ENCODE measurements around the gene CDC20.

The CDC20 gene

GRCh38 chr1:43365678-43366077, 6.9 kb downstream of the CDC20 start:
- peaks cover 11% of the 10 kb centered on the region for H3K4me1 ChIP-seq (ENCODE audit: low read length)
- peak overlapping the region; percentile 100 for H3K4me3 ChIP-seq (ENCODE audit: low read length)
- no peak overlapping the region for H2AFZ ChIP-seq (ENCODE audit: low read depth, low read length)
- TF ChIP-seq CTCF (IDR thresholded peaks at IDR 0.05; ENCODE audit: low read depth, low read length) (no peak), EZH2phosphoT487 (IDR thresholded peaks at IDR 0.05; ENCODE audit: low read depth) (no peak)
- no peaks in the 10 kb centered on the region for H4K20me1 ChIP-seq (ENCODE audit: insufficient read depth, low read length)
- no peaks in the 10 kb centered on the region for H3K9me3 ChIP-seq (ENCODE audit: insufficient read depth, low read length)
- H3K9ac ChIP-seq (ENCODE audit: low read length): peak overlapping the region; percentile 100; the same call in 1 of the 2 replicates
- H3K36me3 ChIP-seq (replicated peaks; ENCODE audit: low read depth, low read length): peaks cover 29% of the 10 kb centered on the region
- peak overlapping the region; percentile 91 for H3K4me2 ChIP-seq (ENCODE audit: low read length)
- no peak overlapping the region for H3K27ac ChIP-seq (ENCODE audit: low read length)
- no peaks in the 10 kb centered on the region for H3K27me3 ChIP-seq (ENCODE audit: low read depth, low read length)
- H3K79me2 ChIP-seq (ENCODE audit: low read length): peaks cover 48% of the 10 kb centered on the region

GRCh38 chr1:43366179-43366578, 7.4 kb downstream of the CDC20 start:
- H3K4me1 ChIP-seq (ENCODE audit: low read length): peaks cover 10% of the 10 kb centered on the region
- no peaks in the 10 kb centered on the region for H3K27me3 ChIP-seq (ENCODE audit: low read depth, low read length)
- 0 out of 2 replicates have a peak overlapping the region, but pooled peaks have one; percentile 86 for H3K27ac ChIP-seq (ENCODE audit: low read length)
- peaks cover 24% of the 10 kb centered on the region for H3K36me3 ChIP-seq (replicated peaks; ENCODE audit: low read depth, low read length)
- TF ChIP-seq EZH2phosphoT487 (IDR thresholded peaks at IDR 0.05; ENCODE audit: low read depth): no peak
- no peak for TF ChIP-seq CTCF (IDR thresholded peaks at IDR 0.05; ENCODE audit: low read depth, low read length)
- no peaks in the 10 kb centered on the region for H3K9me3 ChIP-seq (ENCODE audit: insufficient read depth, low read length)
- no peak overlapping the region for H2AFZ ChIP-seq (ENCODE audit: low read depth, low read length)
- H3K79me2 ChIP-seq (ENCODE audit: low read length): peaks cover 43% of the 10 kb centered on the region
- peak overlapping the region; percentile 100 for H3K9ac ChIP-seq (ENCODE audit: low read length)
- H4K20me1 ChIP-seq (ENCODE audit: insufficient read depth, low read length): no peaks in the 10 kb centered on the region
- H3K4me2 ChIP-seq (ENCODE audit: low read length): peak overlapping the region; percentile 91
- peak overlapping the region; percentile 100 for H3K4me3 ChIP-seq (ENCODE audit: low read length)

GRCh38 chr1:43366601-43367025, 7.8 kb downstream of the CDC20 start:
- Histone ChIP-seq H3K4me3 (ENCODE audit: low read length) (peak overlapping the region; percentile 100), H3K36me3 (replicated peaks; ENCODE audit: low read depth, low read length) (peaks cover 20% of the 10 kb centered on the region), H4K20me1 (ENCODE audit: insufficient read depth, low read length) (no peaks in the 10 kb centered on the region), H3K9me3 (ENCODE audit: insufficient read depth, low read length) (no peaks in the 10 kb centered on the region), H3K79me2 (ENCODE audit: low read length) (peaks cover 39% of the 10 kb centered on the region), H2AFZ (ENCODE audit: low read depth, low read length) (no peak overlapping the region), H3K27me3 (ENCODE audit: low read depth, low read length) (no peaks in the 10 kb centered on the region), H3K4me1 (ENCODE audit: low read length) (peaks cover 10% of the 10 kb centered on the region), H3K4me2 (ENCODE audit: low read length) (peak overlapping the region; percentile 91), H3K9ac (ENCODE audit: low read length) (peak overlapping the region; percentile 100), H3K27ac (ENCODE audit: low read length) (peak overlapping the region; percentile 86)
- TF ChIP-seq EZH2phosphoT487 (IDR thresholded peaks at IDR 0.05; ENCODE audit: low read depth): no peak
- no peak for TF ChIP-seq CTCF (IDR thresholded peaks at IDR 0.05; ENCODE audit: low read depth, low read length)

GRCh38 chr1:43367026-43367903, 8.5 kb downstream of the CDC20 start:
- peak overlapping the region; percentile 100 for H3K4me3 ChIP-seq (ENCODE audit: low read length)
- H3K9me3 ChIP-seq (ENCODE audit: insufficient read depth, low read length): no peaks in the 10 kb centered on the region
- H3K27me3 ChIP-seq (ENCODE audit: low read depth, low read length): no peaks in the 10 kb centered on the region
- no peak for TF ChIP-seq EZH2phosphoT487 (IDR thresholded peaks at IDR 0.05; ENCODE audit: low read depth)
- TF ChIP-seq CTCF (IDR thresholded peaks at IDR 0.05; ENCODE audit: low read depth, low read length): no peak
- H3K4me2 ChIP-seq (ENCODE audit: low read length): peak overlapping the region; percentile 91
- H3K9ac ChIP-seq (ENCODE audit: low read length): peak overlapping the region; percentile 100
- H3K27ac ChIP-seq (ENCODE audit: low read length): peak overlapping the region; percentile 86
- no peak overlapping the region for H2AFZ ChIP-seq (ENCODE audit: low read depth, low read length)
- peaks cover 37% of the 10 kb centered on the region for H3K79me2 ChIP-seq (ENCODE audit: low read length)
- peaks cover 10% of the 10 kb centered on the region for H3K4me1 ChIP-seq (ENCODE audit: low read length)
- no peaks in the 10 kb centered on the region for H4K20me1 ChIP-seq (ENCODE audit: insufficient read depth, low read length)
- peaks cover 13% of the 10 kb centered on the region for H3K36me3 ChIP-seq (replicated peaks; ENCODE audit: low read depth, low read length)

Measured in OCI-LY3 (cell line).